WTC11 (cell line): ENCODE results near the gene CCDC57. TPM values are rescaled to one million over a fixed set of nuclear protein-coding genes. Genes with fewer than 3 reads are reported as not detected.

Source experiments
- ATAC-seq: fragments of 200-7000 bp; cut with Tn5 transposase; 2 replicates; pipeline ENCODE4 v1.10.0; 2021; ENCODE audit warnings: mild to moderate bottlenecking, moderate library complexity
- CTCF ChIA-PET: fragments of 300-600 bp; sonication (Branson Sonifier 250); formaldehyde crosslinking; loops from one replicate; lab custom pipeline; 2021; ENCODE audit warnings: antibody characterized with exemption; lab: Charles Lee
- POLR2A ChIA-PET: fragments of 350-600 bp; sonication (Branson Sonifier 250); formaldehyde crosslinking; loops from one replicate; lab custom pipeline; 2021; ENCODE audit warnings: antibody characterized with exemption; lab: Charles Lee
- DNase-seq: peaks from one replicate; pipeline ENCODE4 v3.0.0; 2021; ENCODE audit warnings: low spot score
- H3K27ac Mint-ChIP-seq: 2 replicates; pipeline ENCODE4 v1.8.0; 2021; ENCODE audit warnings: mixed read lengths
- H3K27me3 Mint-ChIP-seq: 2 replicates; pipeline ENCODE4 v1.8.0; 2021; ENCODE audit warnings: low read depth, mild to moderate bottlenecking, moderate library complexity, mixed read lengths
- H3K36me3 Mint-ChIP-seq: 2 replicates; pipeline ENCODE4 v1.8.0; 2021; ENCODE audit warnings: mixed read lengths
- H3K4me1 Mint-ChIP-seq: 2 replicates; pipeline ENCODE4 v1.8.0; 2022; ENCODE audit warnings: mixed read lengths
- H3K4me3 Mint-ChIP-seq: 2 replicates; pipeline ENCODE4 v1.8.0; 2021; ENCODE audit warnings: mild to moderate bottlenecking, moderate library complexity, mixed read lengths
- H3K9me3 Mint-ChIP-seq: 2 replicates; pipeline ENCODE4 v1.8.0; 2021; ENCODE audit warnings: mixed read lengths
- FOXK1 ChIP-seq: sonication (generic); formaldehyde crosslinking; IDR thresholded peaks from 2 replicates; pipeline ENCODE4 v1.8.0; 2022; ENCODE audit warnings: mild to moderate bottlenecking, moderate library complexity, missing genetic modification reagents
- FOXP1 ChIP-seq: sonication (generic); formaldehyde crosslinking; IDR thresholded peaks from 2 replicates; pipeline ENCODE4 v1.8.0; 2022; ENCODE audit warnings: missing genetic modification reagents, mild to moderate bottlenecking, moderate library complexity, borderline replicate concordance
- GTF2I ChIP-seq: fragments of 250-450 bp; sonication (Bioruptor Pico); conservative IDR thresholded peaks from 2 replicates; pipeline ENCODE4 v1.4.0; 2021; ENCODE audit warnings: mild to moderate bottlenecking
- IRF2 ChIP-seq: sonication (generic); formaldehyde crosslinking; IDR thresholded peaks from 2 replicates; pipeline ENCODE4 v1.8.0; 2022; ENCODE audit warnings: low read depth, missing genetic modification reagents, borderline replicate concordance
- JAZF1 ChIP-seq: fragments of 250-450 bp; sonication (Bioruptor Pico); IDR thresholded peaks from 2 replicates; pipeline ENCODE4 v1.9.0; 2021; ENCODE audit warnings: moderate library complexity, mild to moderate bottlenecking, inconsistent platforms
- MXD4 ChIP-seq: fragments of 250-450 bp; sonication (Bioruptor Pico); IDR thresholded peaks from 2 replicates; pipeline ENCODE4 v1.8.0; 2021; ENCODE audit warnings: mild to moderate bottlenecking, moderate library complexity, borderline replicate concordance
- RELA ChIP-seq: sonication (generic); formaldehyde crosslinking; IDR thresholded peaks from 2 replicates; pipeline ENCODE4 v1.8.1; 2022; ENCODE audit warnings: missing genetic modification reagents, mild to moderate bottlenecking, borderline replicate concordance
- RORB ChIP-seq: fragments of 250-450 bp; sonication (Bioruptor Pico); IDR thresholded peaks from 2 replicates; pipeline ENCODE4 v1.9.0; 2021; ENCODE audit warnings: mild to moderate bottlenecking
- SMAD4 ChIP-seq: sonication (generic); formaldehyde crosslinking; IDR thresholded peaks from 2 replicates; pipeline ENCODE4 v1.8.0; 2022; ENCODE audit warnings: mild to moderate bottlenecking, missing genetic modification reagents
- TEAD1 ChIP-seq: sonication (generic); formaldehyde crosslinking; IDR thresholded peaks from 2 replicates; pipeline ENCODE4 v1.8.0; 2022; ENCODE audit warnings: mild to moderate bottlenecking, missing genetic modification reagents
- TEAD4 ChIP-seq: sonication (generic); formaldehyde crosslinking; IDR thresholded peaks from 2 replicates; pipeline ENCODE4 v1.8.0; 2022; ENCODE audit warnings: mild to moderate bottlenecking, missing genetic modification reagents
- ZNF138 ChIP-seq: sonication (generic); formaldehyde crosslinking; conservative IDR thresholded peaks from 2 replicates; pipeline ENCODE4 v1.8.1; 2022; ENCODE audit warnings: mild to moderate bottlenecking, moderate library complexity, missing genetic modification reagents
- ZNF232 ChIP-seq: sonication (generic); formaldehyde crosslinking; IDR thresholded peaks from 2 replicates; pipeline ENCODE4 v1.8.0; 2022; ENCODE audit warnings: mild to moderate bottlenecking, missing genetic modification reagents
- ZNF263 ChIP-seq: sonication (generic); formaldehyde crosslinking; IDR thresholded peaks from 2 replicates; pipeline ENCODE4 v1.8.1; 2022; ENCODE audit warnings: low read depth, mild to moderate bottlenecking, moderate library complexity, missing genetic modification reagents
- total RNA-seq: library from RNA; stranded (reverse); gene quantifications from 3 replicates; pipeline ENCODE4 v1.2.3, GENCODE V29; 2021
- TF ChIP-seq, protein P1 (sequence below): fragments of 250-450 bp; sonication (Bioruptor Pico); IDR thresholded peaks from 2 replicates; pipeline ENCODE4 v1.9.0; 2021; ENCODE audit warnings: mild to moderate bottlenecking, borderline replicate concordance
- TF ChIP-seq, protein P2 (sequence below): sonication (generic); formaldehyde crosslinking; IDR thresholded peaks from 2 replicates; pipeline ENCODE4 v1.8.1; 2023; ENCODE audit warnings: mild to moderate bottlenecking, moderate library complexity, missing genetic modification reagents
- TF ChIP-seq, protein P3 (sequence below): fragments of 250-450 bp; sonication (Bioruptor Pico); IDR thresholded peaks from 2 replicates; pipeline ENCODE4 v1.9.0; 2021; ENCODE audit warnings: moderate library complexity, mild to moderate bottlenecking, inconsistent platforms, borderline replicate concordance
- TF ChIP-seq, protein P4 (sequence below): sonication (generic); formaldehyde crosslinking; IDR thresholded peaks from 2 replicates; pipeline ENCODE4 v1.8.0; 2022; ENCODE audit warnings: missing genetic modification reagents

The CCDC57 gene
- total RNA-seq, 1 experiment from 2014 or later, result 20.0 TPM

DNA sequence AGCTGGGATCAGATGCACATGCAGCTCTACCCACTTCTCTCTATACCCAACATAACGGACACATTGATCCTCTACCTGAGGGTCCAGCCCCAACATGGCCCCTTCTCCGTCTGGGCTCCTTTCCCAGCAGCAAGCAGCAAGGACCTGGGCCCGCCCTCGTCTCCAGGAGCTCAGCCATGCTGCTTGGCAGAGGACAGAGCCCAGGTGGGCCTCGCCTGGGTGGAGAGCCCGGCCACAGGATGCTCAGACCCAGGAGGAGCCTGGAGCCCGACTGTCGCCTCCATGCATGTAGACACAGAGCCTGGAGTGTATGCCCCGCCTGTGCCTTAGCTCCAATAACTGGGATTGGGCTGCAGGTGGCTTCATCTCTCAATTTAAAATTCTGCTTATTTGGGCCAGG, 57.0 kb downstream of the CCDC57 start (continued):
- TF ChIP-seq, protein P1, sequence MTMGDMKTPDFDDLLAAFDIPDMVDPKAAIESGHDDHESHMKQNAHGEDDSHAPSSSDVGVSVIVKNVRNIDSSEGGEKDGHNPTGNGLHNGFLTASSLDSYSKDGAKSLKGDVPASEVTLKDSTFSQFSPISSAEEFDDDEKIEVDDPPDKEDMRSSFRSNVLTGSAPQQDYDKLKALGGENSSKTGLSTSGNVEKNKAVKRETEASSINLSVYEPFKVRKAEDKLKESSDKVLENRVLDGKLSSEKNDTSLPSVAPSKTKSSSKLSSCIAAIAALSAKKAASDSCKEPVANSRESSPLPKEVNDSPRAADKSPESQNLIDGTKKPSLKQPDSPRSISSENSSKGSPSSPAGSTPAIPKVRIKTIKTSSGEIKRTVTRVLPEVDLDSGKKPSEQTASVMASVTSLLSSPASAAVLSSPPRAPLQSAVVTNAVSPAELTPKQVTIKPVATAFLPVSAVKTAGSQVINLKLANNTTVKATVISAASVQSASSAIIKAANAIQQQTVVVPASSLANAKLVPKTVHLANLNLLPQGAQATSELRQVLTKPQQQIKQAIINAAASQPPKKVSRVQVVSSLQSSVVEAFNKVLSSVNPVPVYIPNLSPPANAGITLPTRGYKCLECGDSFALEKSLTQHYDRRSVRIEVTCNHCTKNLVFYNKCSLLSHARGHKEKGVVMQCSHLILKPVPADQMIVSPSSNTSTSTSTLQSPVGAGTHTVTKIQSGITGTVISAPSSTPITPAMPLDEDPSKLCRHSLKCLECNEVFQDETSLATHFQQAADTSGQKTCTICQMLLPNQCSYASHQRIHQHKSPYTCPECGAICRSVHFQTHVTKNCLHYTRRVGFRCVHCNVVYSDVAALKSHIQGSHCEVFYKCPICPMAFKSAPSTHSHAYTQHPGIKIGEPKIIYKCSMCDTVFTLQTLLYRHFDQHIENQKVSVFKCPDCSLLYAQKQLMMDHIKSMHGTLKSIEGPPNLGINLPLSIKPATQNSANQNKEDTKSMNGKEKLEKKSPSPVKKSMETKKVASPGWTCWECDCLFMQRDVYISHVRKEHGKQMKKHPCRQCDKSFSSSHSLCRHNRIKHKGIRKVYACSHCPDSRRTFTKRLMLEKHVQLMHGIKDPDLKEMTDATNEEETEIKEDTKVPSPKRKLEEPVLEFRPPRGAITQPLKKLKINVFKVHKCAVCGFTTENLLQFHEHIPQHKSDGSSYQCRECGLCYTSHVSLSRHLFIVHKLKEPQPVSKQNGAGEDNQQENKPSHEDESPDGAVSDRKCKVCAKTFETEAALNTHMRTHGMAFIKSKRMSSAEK (CRISPR knock-in tag), result no peak
- TF ChIP-seq RORB (no peak), TEAD4 (no peak), ZNF232 (CRISPR knock-in tag) (no peak), FOXP1 (no peak), GTF2I (CRISPR knock-in tag) (no peak), ZNF138 (no peak), SMAD4 (CRISPR knock-in tag) (no peak), IRF2 (no peak), RELA (CRISPR knock-in tag) (no peak), TEAD1 (CRISPR knock-in tag) (no peak)
- TF ChIP-seq, protein P2, sequence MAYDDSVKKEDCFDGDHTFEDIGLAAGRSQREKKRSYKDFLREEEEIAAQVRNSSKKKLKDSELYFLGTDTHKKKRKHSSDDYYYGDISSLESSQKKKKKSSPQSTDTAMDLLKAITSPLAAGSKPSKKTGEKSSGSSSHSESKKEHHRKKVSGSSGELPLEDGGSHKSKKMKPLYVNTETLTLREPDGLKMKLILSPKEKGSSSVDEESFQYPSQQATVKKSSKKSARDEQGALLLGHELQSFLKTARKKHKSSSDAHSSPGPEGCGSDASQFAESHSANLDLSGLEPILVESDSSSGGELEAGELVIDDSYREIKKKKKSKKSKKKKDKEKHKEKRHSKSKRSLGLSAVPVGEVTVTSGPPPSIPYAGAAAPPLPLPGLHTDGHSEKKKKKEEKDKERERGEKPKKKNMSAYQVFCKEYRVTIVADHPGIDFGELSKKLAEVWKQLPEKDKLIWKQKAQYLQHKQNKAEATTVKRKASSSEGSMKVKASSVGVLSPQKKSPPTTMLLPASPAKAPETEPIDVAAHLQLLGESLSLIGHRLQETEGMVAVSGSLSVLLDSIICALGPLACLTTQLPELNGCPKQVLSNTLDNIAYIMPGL (CRISPR knock-in tag), result no peak

DNA sequence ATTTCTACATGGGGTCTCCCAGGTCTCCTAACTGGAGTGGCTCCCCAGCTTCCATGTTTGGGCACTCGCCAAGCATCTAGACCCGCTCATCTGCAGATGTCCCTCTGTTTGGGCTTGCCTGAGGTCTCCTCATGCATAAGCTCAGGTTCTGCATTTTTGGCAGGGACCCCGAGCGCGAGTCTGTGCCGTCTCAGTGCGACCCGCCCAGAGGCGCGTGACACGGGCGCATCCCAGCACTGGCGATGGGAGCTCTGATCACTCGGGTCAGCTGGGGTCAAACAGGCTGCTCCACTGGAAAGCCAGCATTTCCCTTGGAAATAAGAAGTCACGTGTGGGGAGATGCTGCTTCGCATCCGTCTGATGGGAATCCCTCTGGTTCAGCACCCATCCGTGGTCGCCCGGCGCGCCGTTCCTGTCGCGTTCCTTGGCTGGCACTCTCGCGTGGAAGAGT, 57.7 kb downstream of the CCDC57 start:
- H3K4me1 Mint-ChIP-seq, result 0 out of 2 replicates have a peak, but pooled peaks cover 3% of the 10 kb centered on the region
- CTCF ChIA-PET, result interaction anchor here (0.7 to 2.8 kb wide), 9 partner anchors 11 to 124 kb away, joined by 3 to 36 read pairs (median 5); partner anchors contain the start of genes DCXR and RAC3
- no peaks in the 10 kb centered on the region; the same call in 1 of the 2 replicates for H3K27me3 Mint-ChIP-seq
- peaks cover 6% of the 10 kb centered on the region for H3K36me3 Mint-ChIP-seq
- no peaks in the 10 kb centered on the region for H3K9me3 Mint-ChIP-seq
- POLR2A ChIA-PET, result interaction anchor here (0.6 to 1.0 kb wide), 2 partner anchors 113 to 117 kb away, joined by 3 to 5 read pairs; partner anchors contain the start of gene DCXR
- no peak overlapping the region for H3K27ac Mint-ChIP-seq
- ATAC-seq (no peak), DNase-seq (no peak)
- H3K4me3 Mint-ChIP-seq, result no peak overlapping the region
- TF ChIP-seq, protein P3, sequence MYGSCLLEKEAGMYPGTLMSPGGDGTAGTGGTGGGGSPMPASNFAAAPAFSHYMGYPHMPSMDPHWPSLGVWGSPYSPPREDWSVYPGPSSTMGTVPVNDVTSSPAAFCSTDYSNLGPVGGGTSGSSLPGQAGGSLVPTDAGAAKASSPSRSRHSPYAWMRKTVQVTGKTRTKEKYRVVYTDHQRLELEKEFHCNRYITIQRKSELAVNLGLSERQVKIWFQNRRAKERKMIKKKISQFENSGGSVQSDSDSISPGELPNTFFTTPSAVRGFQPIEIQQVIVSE (CRISPR knock-in tag), result no peak
- TF ChIP-seq ZNF263 (CRISPR knock-in tag) (no peak), FOXK1 (CRISPR knock-in tag) (no peak), MXD4 (CRISPR knock-in tag) (no peak), JAZF1 (CRISPR knock-in tag) (no peak)
- TF ChIP-seq, protein P1 (CRISPR knock-in tag), result no peak
- TF ChIP-seq, protein P4, sequence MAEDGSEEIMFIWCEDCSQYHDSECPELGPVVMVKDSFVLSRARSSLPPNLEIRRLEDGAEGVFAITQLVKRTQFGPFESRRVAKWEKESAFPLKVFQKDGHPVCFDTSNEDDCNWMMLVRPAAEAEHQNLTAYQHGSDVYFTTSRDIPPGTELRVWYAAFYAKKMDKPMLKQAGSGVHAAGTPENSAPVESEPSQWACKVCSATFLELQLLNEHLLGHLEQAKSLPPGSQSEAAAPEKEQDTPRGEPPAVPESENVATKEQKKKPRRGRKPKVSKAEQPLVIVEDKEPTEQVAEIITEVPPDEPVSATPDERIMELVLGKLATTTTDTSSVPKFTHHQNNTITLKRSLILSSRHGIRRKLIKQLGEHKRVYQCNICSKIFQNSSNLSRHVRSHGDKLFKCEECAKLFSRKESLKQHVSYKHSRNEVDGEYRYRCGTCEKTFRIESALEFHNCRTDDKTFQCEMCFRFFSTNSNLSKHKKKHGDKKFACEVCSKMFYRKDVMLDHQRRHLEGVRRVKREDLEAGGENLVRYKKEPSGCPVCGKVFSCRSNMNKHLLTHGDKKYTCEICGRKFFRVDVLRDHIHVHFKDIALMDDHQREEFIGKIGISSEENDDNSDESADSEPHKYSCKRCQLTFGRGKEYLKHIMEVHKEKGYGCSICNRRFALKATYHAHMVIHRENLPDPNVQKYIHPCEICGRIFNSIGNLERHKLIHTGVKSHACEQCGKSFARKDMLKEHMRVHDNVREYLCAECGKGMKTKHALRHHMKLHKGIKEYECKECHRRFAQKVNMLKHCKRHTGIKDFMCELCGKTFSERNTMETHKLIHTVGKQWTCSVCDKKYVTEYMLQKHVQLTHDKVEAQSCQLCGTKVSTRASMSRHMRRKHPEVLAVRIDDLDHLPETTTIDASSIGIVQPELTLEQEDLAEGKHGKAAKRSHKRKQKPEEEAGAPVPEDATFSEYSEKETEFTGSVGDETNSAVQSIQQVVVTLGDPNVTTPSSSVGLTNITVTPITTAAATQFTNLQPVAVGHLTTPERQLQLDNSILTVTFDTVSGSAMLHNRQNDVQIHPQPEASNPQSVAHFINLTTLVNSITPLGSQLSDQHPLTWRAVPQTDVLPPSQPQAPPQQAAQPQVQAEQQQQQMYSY (CRISPR knock-in tag), result no peak
